ENCODE measurements around the gene MCC. TPM values are rescaled to one million over a fixed set of nuclear protein-coding genes. Genes with fewer than 3 reads are reported as not detected.
A peak's percentile ranks its signal among the peaks of the same experiment; 100 is the strongest.

MCC gene
- total RNA-seq, 1 experiment from 2014 or later, result 7.6 TPM

DNA sequence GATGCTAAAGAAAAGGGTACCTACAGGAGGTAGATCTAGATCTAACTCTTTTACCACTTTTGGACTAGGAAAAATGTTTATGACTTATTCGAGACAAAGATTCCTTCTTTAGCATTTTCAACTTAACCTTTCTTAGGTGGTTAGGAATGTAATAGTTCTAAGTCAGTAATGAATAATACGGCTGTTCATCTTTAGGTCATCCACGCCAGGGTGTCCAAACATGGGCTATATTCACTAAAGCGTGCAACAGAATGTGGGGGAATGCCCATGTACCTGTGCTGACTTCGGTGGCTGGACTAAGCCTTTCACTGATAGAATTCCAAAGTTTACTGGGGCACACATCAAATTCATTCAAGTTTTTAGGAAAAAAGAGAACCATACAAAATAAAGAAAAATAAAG is 218.2 kb downstream of the MCC start:
- no peaks in the 10 kb centered on the region; a peak in 1 of 7 replicates for H3K36me3 Mint-ChIP-seq (ENCODE audit: insufficient read depth in 1 of 3, low read depth in 3 of 3)
- no peak overlapping the region for H2BK20ac ChIP-seq (ENCODE audit: low read depth, low read length, poor library complexity, severe bottlenecking)
- no peak for TF ChIP-seq CTCF (conservative IDR thresholded peaks at IDR 0.05)
- H3K27me3 ChIP-seq (ENCODE audit: insufficient read depth, low read length), result no peaks in the 10 kb centered on the region
- H3K4me2 ChIP-seq (ENCODE audit: insufficient read depth, insufficient read length, low read length), result no peak overlapping the region
- peaks cover 5% of the 10 kb centered on the region; the same call in 1 of the 2 replicates for H3K79me2 ChIP-seq (ENCODE audit: insufficient read depth, low read length)
- no CpG with 5 or more reads among the region's 5 CpGs for WGBS (ENCODE audit: extremely low coverage, insufficient read length, low lambda C conversion rate)
- H3K23me2 ChIP-seq (ENCODE audit: insufficient read length, low read depth, low read length, poor library complexity, severe bottlenecking), result no peaks in the 10 kb centered on the region
- H3K27me3 Mint-ChIP-seq (ENCODE audit: low read depth), result no peaks in the 10 kb centered on the region
- H3K9me3 Mint-ChIP-seq, result no peaks in the 10 kb centered on the region
- no peak for DNase-seq
- no peak overlapping the region for H2AK5ac ChIP-seq (ENCODE audit: insufficient read length, low read length)
- H4K8ac ChIP-seq (replicated peaks; ENCODE audit: insufficient read length, low read depth, low read length), result no peak overlapping the region
- H3K9me3 ChIP-seq (ENCODE audit: control insufficient read depth, low read depth, low read length), result no peaks in the 10 kb centered on the region
- no peak overlapping the region for H2AFZ ChIP-seq (ENCODE audit: low read length)
- no peak overlapping the region for H4K91ac ChIP-seq (ENCODE audit: insufficient read length, low read depth, low read length)
- H3K4me1 Mint-ChIP-seq, result peaks cover 85 to 94% of the 10 kb centered on the region in 2 experiments
- H3K4ac ChIP-seq (ENCODE audit: low read depth, low read length), result no peak overlapping the region
- H4K5ac ChIP-seq (ENCODE audit: insufficient read length, low read depth, low read length), result no peak overlapping the region
- no peak overlapping the region for H3K18ac ChIP-seq (ENCODE audit: insufficient read length, low read depth, low read length)
- no peaks in the 10 kb centered on the region for H4K20me1 ChIP-seq (ENCODE audit: control insufficient read depth, insufficient read depth, insufficient read length)
- H2BK5ac ChIP-seq (ENCODE audit: insufficient read length, low read length), result no peak overlapping the region
- H3K56ac ChIP-seq (ENCODE audit: insufficient read length, low read depth, low read length), result no peak overlapping the region
- H2BK12ac ChIP-seq (ENCODE audit: insufficient read length, low read depth, low read length), result no peak overlapping the region
- no peak overlapping the region for H3T11ph ChIP-seq (ENCODE audit: low read length)
- no peak overlapping the region for H2BK15ac ChIP-seq (ENCODE audit: low read depth, low read length)
- no peak overlapping the region for H3K14ac ChIP-seq (ENCODE audit: insufficient read depth, low read length)
- no peak overlapping the region for H3K23ac ChIP-seq (ENCODE audit: insufficient read length, low read depth, low read length)
- no peak overlapping the region for H2BK120ac ChIP-seq (ENCODE audit: low read depth, low read length, poor library complexity, severe bottlenecking)
- H3K4me3 Mint-ChIP-seq, result no peak overlapping the region
- H3K9ac ChIP-seq (ENCODE audit: extremely low read depth, insufficient read length, low read length), result no peak overlapping the region
- H3K27ac ChIP-seq (ENCODE audit: insufficient read length, low read depth, low read length), result no peak overlapping the region
- peaks cover 22% of the 10 kb centered on the region for H3K4me1 ChIP-seq (ENCODE audit: insufficient read depth, low read length)
- peak overlapping the region in 2 of 3 experiments; percentile 31 to 96; a peak in 4 of 7 replicates for H3K27ac Mint-ChIP-seq
- peaks cover 5% of the 10 kb centered on the region for H3K79me1 ChIP-seq (ENCODE audit: insufficient read depth, low read depth, low read length, poor library complexity, severe bottlenecking)

All from H9 (cell line).